ENCODE results near the gene HNRNPD.
"Not testable (repeated sequence)": the region's sequence is repeated elsewhere in the genome, so short reads cannot be mapped to it uniquely, and the experiment has no call there.

The HNRNPD gene

GRCh38 chr4:82373816-82374625, at the start of gene HNRNPD:
TSS of gene HNRNPD (minus strand) at chr4:82373991. CDS start at chr4:82373678, 313 bp downstream.
- DNase-seq: peak; percentile 98

DNA sequence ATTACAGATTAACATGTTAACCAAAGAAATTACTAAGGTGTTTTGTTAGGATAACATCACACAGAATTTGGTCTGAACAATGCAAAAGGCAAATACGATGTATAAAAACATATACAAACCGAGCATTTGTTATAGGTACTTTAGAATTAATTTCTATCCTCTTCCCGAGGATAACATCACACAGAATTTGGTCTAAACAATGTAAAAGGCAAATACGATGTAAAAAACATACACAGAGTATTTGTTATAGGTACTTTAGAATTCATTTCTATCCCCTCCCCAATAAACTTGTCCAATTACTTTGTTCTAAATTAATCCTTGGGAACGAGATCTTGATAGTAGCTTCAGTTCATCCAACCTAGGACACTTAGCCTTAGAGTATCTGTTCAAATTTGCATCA, 48.8 kb upstream of the HNRNPD start:
- no peak for DNase-seq

DNA sequence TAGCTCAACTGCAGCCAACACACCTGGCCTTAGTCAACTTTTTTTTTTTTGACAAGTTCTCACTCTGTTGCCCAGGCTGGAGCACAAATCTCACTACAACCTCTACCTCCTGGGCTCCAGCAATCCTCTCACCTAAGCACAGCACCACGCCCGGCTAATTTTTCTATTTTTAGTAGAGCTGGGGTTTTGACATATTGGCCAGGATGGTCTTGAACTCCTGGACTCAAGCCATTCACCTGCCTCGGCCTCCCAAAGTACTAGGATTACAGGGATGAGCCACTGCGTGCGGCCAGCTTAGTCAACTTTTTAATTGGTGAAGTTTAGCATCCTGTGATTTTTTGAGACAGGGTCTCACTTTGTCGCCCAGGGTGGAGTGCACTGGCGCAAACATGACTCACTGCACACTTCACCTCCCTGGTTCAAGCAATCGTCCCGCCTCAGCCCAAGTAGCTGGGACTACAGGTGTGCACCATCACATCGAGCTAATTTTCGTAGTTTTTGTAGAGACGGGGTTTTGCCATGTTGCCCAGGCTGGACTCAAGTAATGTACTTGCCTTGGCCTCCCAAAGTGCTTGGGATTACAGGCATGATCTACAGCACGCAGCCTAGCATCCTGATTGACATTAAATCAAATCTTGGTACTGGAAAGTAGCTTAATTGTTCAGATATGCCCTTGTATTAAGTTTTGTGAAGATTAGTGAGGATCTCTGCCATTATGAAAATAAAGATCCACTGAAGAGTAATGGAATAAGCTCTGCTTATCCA, 48.2 kb upstream of the HNRNPD start:
- no peak for DNase-seq

GRCh38 chr4:82419451-82419850, 45.7 kb upstream of the HNRNPD start:
- no peak for DNase-seq

GRCh38 chr4:82415922-82416365, 42.2 kb upstream of the HNRNPD start:
- DNase-seq: no peak

DNA sequence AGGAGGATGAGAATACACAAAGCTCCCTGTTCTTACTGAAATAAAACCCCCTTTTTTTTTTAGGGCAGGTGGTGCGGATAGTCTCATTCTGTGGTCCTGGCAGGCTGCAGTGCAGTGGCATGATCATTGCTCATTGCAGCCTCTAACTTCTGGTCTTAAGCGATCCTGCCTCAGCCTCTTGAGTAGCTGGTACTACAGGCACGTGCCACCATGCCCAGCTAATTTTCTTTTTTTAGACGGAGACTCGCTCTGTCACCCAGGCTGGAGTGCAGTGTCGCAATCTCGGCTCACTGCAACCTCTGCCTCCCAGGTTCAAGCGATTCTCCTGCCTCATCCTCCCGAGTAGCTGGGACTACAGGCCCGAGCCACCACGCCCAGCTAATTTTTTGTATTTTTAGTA, 41.3 kb upstream of the HNRNPD start:
- not testable (repeated sequence) for DNase-seq

GRCh38 chr4:82403725-82404124, 29.9 kb upstream of the HNRNPD start:
- DNase-seq: no peak

GRCh38 chr4:82402196-82402775, 28.5 kb upstream of the HNRNPD start:
- DNase-seq: no peak

DNA sequence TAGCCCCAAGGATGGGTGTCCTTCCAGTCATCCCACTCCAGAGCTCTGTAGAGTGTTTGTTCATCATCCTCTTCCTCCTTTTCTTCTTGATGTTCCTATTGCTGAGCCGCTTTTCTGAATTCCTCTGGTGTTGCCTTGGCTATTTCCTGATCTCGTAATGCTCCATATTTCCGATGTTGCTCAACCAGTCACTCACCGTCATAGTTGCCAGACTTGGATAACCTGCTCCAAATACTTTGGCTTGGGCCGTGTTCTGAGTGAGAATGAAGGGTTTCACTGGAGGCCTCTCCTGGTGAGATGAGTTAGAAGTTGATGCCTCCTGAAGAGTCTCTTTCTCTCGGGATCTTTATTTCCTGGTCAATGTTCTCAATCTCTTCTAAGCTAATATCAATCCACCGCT, 27.8 kb upstream of the HNRNPD start:
- no peak for DNase-seq

- DNase-seq: no peak
These were observed 24.5 kb upstream of the HNRNPD start for GRCh38 chr4:82398263-82398662.

- no peak for DNase-seq
These were observed 23.7 kb upstream of the HNRNPD start for GRCh38 chr4:82397527-82397926.

- no peak for DNase-seq
These were observed 21.1 kb upstream of the HNRNPD start for GRCh38 chr4:82394896-82395295.

GRCh38 chr4:82390061-82390460, 16.3 kb upstream of the HNRNPD start:
- DNase-seq: not testable (repeated sequence)

- DNase-seq: no peak
These were observed 14.6 kb upstream of the HNRNPD start for GRCh38 chr4:82388405-82388804.

GRCh38 chr4:82386312-82386711, 12.5 kb upstream of the HNRNPD start:
- DNase-seq: not testable (repeated sequence)

DNA sequence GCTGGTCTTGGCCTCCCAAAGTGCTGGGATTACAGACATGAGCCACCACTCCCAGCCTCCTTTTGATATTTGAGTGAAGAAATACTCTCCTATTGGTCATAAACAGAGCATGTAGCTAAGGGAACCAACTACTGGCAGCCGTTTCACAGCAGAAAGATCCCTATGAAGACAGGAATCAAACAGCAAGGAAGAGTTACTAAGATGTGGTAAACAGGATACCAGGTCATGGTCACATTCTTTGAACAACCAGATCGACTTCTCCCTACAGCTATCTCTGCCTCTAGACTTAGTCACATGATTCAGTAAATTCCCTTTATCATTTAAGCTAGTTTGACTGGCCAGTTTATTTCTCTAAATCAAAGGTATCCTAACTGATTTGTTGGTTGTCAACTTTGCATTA, 9.0 kb upstream of the HNRNPD start:
- no peak for DNase-seq

- DNase-seq: no peak
These were observed 8.0 kb upstream of the HNRNPD start for GRCh38 chr4:82381661-82382296.

DNA sequence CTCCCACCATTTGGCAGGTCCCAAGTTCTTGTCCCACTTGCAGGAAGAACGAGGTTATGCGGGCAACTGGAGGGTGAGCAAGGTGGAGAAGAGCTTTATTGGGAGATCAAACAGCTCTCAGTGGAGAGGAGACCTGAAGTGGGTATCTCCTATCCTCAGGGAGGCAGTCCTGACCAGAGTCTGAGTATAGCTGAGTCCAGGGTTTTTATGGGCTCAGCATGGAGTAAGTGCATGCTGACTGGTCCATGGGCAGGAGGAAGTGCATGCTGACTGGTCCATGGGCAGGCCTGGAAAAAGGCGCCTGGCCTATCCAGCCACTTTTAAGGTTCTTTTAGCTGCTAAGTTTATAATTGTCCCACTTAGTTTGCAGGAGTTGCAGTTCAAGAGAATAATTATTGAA, 7.4 kb upstream of the HNRNPD start:
- no peak for DNase-seq

DNA sequence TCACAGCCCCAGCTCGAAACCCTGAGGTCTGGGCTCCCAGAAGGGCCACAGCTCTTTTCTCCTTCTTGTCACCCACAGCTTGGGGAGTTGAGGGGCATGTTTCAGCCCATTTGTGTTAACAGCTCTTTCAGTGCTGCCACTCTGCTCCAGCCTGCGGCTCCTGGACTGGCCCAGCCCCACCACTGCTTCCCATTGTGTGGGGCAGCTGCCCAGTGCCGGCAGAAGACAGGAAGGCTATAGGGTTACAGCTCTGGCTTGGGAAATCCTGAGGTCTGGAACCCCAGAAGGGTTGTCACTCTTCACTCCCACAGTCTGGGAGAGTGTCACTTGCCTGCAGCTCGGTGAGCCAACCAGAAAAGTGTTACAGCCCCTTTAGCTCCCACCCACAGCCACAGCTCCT, 7.0 kb upstream of the HNRNPD start:
- DNase-seq: no peak

GRCh38 chr4:82380344-82380743, 6.6 kb upstream of the HNRNPD start:
- DNase-seq: no peak

DNA sequence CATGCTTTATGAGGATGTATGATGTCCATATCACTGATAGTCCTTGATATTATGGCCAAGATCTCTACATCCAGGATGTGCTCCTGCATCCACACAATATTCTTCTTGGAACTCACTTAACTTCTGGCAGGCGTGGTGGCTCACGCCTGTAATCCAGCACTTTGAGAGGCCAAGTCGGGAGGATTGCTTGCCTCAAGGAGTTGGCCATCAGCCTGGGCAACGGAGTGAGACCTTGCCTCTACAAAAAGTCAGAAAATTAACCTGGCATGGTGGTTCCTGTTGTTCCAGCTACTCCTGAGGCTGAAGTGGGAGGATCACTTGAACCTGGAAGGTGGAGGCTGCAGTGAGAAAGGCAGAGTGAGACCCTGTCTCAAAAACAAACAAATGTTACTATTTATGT, 2.3 kb upstream of the HNRNPD start:
- DNase-seq: no peak

GRCh38 chr4:82373486-82373815, 340 bp downstream of the HNRNPD start:
- no peak for DNase-seq
